Activated CD4-positive, alpha-beta T cell treated with anti-CD3 and anti-CD28 coated beads, Interleukin-2, Interleukin-4, amounts not matched to agents 100 ng/mL and 50 ng/mL, durations not matched to agents 16 hours and 8 hours (primary cell): ENCODE data around the gene TMEM43.

ENCODE experiments used
- DNase-seq: peaks from one replicate; pipeline ENCODE4 v3.0.0-alpha.2; 2020; ENCODE audit warnings: low spot score

Gene TMEM43

DNA sequence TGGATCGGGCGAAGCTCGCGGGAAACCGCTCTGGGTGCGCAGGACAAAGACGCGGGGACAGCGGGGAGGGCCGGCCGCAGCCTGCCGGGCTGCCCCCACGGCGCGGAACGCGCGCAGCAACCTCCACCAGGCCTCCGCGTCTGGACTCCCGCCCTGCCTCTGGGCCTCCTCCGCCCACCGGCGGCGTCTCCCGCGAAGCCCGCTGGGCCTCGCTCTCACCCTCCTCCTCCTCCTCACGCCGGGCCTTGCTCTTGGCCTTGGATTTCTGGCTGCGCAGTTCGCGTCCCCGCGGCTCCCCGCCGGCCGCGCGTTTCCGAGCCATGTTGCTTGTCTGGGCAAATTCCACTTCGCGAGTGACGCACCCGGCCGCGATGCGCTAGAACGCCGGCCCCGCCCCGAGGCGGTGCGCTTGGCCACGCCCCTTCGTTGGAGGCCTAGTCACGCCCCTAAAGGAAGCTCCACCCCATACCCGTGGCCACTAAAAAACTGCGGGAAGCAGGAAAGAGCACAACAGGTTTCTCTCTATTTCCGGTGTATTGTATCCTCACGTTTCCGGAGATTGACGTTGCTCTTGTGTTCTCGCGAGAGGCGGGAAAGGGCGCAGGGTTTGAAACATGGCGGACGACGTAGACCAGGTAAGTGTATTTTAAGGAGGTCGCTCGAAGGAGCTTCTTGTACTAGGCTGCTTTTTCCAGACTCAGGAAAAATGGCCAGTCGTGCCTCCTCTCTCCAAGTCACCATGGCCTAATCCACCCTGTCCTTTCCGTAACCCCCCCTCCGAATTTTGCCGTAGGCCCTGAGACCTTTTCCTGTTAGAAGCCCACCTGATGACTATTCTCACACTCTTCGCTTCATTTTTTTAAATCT, 53.6 kb downstream of the TMEM43 start, which contains the start of the genes LSM3 and XPC:
Gene LSM3 (plus strand): TSS at position 571 of the 867 bp plus-strand sequence. CDS start 44 bp downstream, at position 615.
Gene XPC (minus strand): TSS at position 355 of the 867 bp plus-strand sequence. CDS start 33 bp downstream, at position 322.
- peak; percentile 99 for DNase-seq

- no peak for DNase-seq
These were observed 54.2 kb downstream of the TMEM43 start for GRCh38 chr3:14179114-14179465.

GRCh38 chr3:14179795-14180194, 54.9 kb downstream of the TMEM43 start:
- DNase-seq: no peak

DNA sequence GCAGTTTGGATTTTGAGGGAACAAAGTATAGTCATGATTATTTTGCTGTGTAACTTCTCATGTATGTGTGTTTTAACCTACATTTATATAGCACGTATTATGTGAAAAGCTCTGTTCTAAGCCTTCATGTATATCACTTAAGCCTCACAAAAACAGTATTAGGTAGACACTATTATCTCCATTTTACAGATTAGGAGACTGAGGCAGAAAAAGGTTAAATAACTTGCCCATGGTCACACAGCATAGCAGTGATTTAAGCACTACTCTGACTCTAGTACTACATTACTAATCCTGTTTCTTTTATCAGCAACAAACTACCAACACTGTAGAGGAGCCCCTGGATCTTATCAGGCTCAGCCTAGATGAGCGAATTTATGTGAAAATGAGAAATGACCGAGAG, 56.4 kb downstream of the TMEM43 start:
- DNase-seq: no peak

GRCh38 chr3:14183015-14183577, 58.2 kb downstream of the TMEM43 start:
- DNase-seq: no peak

GRCh38 chr3:14186854-14187458, 62.1 kb downstream of the TMEM43 start:
- DNase-seq: no peak

DNA sequence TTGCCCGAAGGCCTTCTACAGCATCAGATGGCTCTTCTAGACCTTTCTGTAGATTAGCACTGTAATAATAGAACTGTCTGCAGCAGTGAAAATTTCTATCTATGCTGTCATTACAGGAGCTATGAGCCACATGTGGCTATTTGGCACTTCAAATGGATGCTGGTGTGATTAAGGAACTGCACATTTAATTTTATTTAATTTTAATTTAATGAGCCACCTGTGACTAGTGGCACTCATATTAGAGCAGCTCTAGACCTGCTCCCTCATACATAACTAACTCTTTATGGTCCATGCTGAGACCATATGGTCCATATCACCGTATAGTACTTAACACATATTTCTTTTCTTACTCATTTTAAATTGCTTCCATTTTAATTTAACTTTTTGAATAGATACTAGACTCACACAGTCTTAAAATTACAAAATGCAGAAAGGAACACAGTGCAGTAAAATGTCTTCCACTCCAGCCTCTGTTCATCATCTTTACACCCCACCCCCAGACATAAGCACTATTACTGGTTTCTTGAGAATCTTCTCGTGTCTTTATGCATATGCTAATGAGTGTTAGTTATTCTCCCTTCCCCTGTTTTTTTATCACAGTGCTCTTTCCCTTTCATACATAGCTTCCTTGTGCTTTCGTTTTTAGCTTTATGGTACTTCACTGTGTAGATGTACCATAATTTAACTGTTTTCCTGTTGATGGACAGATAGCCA, 63.3 kb downstream of the TMEM43 start:
- DNase-seq: no peak
